HG02763 (cell line): Measurements from ENCODE around the gene KNCN.

ENCODE experiments used
- ATAC-seq: cut with Tn5 transposase; IDR thresholded peaks from one replicate; pipeline ENCODE4 v1.9.1; 2021; ENCODE audit warnings: mild to moderate bottlenecking, moderate library complexity; ENCODE audit not compliant: unreplicated experiment

KNCN gene

DNA sequence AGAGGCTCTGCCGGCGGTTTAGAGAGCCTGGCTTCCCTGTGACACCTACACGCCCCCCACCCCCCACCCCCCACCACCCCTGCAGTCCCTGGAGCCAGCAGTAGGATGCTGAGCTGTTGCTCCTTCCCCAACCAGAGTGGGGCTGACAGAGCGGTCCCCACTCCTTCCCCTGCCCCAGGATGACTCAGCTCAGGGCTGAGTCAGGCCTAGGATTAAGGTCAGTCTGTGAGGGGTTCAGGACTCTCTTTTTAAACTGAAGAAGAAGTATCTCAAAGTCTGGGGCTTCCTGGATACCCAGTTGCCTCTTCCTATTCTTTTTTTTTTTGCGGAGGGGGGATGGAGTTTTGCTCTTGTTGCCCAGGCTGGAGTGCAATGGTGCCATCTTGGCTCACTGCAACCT is 42.7 kb downstream of the KNCN start:
- no peak for ATAC-seq

- no peak for ATAC-seq
Observed at GRCh38 chr1:46506470-46507219, 44.8 kb downstream of the KNCN start.

DNA sequence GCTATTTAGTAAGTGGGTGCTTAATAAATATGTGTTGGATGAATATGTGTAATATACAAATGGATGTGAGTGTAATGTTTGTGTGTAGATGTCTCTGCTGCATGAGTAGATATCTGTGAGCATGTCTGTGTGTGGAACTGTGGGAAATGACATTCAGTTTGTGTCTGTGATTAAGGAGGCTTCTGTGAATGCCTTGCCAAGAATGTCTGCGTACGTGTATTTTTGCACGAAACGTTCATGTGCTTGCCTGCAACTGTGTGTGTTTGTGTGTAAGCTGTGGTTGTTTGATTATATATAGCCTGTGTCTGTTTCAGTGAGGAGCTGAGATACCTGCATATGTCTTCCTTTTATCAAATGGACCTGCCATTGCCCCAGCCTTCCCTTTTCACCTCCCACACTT is 48.0 kb downstream of the KNCN start:
- no peak for ATAC-seq

DNA sequence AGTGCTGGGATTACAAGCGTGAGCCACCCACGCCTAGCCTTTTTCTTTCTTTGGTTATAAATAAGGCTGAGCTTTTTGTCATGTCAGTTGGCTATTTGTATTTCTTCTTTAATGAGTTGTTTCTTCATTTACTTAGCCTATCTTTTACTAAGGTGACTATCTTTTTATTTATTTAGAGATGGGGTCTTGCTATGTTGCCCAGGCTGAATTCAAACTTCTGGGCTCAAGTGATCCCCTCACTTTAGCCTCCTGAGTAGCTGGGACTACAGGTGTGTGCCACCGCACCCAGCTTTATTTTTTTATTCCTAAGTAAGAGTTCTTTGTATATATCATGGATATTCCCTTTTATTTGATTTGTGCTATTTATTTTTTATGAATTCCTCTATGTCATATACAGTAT is 49.9 kb downstream of the KNCN start:
- no peak for ATAC-seq

DNA sequence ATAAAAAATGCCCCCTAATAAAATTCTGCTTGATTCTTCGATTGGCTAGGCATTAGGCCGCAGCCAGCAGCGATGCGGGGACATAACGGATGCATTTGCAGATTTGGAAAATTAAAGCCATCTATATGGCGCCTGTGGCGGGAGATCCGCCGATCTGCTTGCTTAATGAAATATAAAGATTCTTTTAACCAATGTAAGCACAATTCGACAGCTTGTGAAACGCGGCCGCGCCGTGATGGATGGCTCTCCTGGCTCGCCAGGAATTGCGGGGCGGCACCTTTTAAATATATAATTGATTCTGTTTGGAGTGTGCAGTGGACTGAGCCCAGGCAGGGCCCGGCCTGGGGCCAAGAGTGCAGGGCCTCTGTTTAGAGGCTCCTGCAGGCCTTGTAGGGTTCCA is 53.8 kb downstream of the KNCN start:
- ATAC-seq: no peak

DNA sequence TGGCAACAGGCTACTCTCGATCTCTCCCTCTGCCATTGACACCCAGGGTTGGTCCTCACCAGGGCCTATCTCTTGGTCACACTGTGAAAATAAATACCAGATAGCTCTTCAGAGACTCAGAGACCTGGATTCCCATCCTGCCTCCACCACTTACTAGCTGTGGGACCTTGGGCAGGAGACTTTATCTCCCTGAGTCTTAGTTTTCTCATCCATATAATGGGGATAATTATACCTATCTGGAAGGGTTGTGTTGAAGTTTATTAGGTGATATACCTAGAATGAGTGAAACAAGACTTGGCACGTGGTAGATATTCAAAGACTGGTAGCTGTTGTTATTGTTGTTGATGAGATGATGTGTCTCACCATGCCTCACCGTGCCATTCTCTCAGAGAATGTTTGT is 54.4 kb downstream of the KNCN start:
- ATAC-seq: no peak

- no peak for ATAC-seq
Observed at GRCh38 chr1:46496505-46496904, 54.9 kb downstream of the KNCN start.

DNA sequence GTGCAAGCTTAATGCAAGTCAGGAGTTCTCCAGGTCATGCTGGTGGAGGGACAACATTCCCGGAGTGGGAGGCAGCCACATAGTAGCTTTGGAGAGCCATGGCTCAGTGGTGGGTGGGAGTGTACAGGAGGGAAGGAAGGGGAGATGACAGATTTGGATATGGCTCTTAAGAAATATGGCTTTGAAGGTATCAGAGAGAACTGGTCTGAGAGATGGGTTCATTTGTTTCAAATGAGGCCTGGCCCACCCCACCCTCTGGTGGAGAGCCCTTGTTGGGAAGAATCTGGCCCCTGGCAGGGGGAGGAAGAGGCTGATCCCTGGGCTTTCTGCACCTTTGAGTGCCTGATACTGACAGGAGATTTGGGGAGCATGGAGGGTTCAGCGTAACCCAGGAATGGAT is 55.7 kb downstream of the KNCN start:
- ATAC-seq: no peak
